Measurements from ENCODE around the gene PALM3. TPM values are rescaled to one million over a fixed set of nuclear protein-coding genes. Genes with fewer than 3 reads are reported as not detected.
"Not testable (repeated sequence)": the region's sequence is repeated elsewhere in the genome, so short reads cannot be mapped to it uniquely, and the experiment has no call there.

The PALM3 gene
- total RNA-seq, 1 experiment from 2014 or later = not detected

DNA sequence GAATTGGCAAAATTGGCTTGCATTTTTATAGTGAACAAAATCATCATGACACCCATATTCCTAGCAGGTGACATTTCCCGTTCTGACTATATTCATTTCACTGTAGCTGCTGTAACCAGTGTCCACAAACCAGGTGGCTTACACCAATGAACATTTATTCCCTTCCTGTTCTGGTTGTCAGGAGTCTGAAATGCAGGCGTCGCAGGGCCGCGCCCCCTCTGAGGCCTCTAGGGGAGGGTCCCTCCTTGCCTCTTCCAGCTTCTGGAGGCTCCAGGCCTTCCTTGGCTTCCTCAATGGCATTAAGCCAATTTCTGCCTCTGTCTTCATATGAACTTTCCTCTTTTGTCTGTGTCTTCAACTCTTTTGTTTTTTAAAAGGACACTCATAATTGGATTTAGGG lies 40.4 kb downstream of the PALM3 start:
- H3K27me3 Mint-ChIP-seq (ENCODE audit: insufficient read depth, unreplicated experiment) = no peaks in the 10 kb centered on the region
- H3K4me3 Mint-ChIP-seq (ENCODE audit: unreplicated experiment) = no peak overlapping the region
- no peaks in the 10 kb centered on the region for H3K9me3 Mint-ChIP-seq (ENCODE audit: unreplicated experiment)
- H3K4me1 Mint-ChIP-seq (ENCODE audit: insufficient read depth, unreplicated experiment) = peaks cover 6% of the 10 kb centered on the region
- TF ChIP-seq, protein P1, sequence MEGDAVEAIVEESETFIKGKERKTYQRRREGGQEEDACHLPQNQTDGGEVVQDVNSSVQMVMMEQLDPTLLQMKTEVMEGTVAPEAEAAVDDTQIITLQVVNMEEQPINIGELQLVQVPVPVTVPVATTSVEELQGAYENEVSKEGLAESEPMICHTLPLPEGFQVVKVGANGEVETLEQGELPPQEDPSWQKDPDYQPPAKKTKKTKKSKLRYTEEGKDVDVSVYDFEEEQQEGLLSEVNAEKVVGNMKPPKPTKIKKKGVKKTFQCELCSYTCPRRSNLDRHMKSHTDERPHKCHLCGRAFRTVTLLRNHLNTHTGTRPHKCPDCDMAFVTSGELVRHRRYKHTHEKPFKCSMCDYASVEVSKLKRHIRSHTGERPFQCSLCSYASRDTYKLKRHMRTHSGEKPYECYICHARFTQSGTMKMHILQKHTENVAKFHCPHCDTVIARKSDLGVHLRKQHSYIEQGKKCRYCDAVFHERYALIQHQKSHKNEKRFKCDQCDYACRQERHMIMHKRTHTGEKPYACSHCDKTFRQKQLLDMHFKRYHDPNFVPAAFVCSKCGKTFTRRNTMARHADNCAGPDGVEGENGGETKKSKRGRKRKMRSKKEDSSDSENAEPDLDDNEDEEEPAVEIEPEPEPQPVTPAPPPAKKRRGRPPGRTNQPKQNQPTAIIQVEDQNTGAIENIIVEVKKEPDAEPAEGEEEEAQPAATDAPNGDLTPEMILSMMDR (IDR thresholded peaks at IDR 0.05; ENCODE audit: unreplicated experiment) = no peak
- DNase-seq (ENCODE audit: unreplicated experiment) = no peak
- intact Hi-C loops (cut with micrococcal nuclease) = no loop called here
- H3K36me3 Mint-ChIP-seq (ENCODE audit: insufficient read depth, unreplicated experiment) = no peaks in the 10 kb centered on the region
- ChIA-PET POLR2A (interaction anchor here (0.8 to 1.4 kb wide), 2 partner anchors 10 to 15 kb away, joined by 3 to 4 read pairs; partner anchors contain the start of genes IL27RA and RFX1), CTCF (interaction anchor here (0.6 to 2.2 kb wide), 5 partner anchors 10 to 1566 kb away, joined by 3 to 9 read pairs (median 4); partner anchors contain the start of gene IL27RA)
- no peak overlapping the region for H3K27ac Mint-ChIP-seq (ENCODE audit: low read depth, unreplicated experiment)
- no TSS peak for BruUV-seq (replicated peaks)

DNA sequence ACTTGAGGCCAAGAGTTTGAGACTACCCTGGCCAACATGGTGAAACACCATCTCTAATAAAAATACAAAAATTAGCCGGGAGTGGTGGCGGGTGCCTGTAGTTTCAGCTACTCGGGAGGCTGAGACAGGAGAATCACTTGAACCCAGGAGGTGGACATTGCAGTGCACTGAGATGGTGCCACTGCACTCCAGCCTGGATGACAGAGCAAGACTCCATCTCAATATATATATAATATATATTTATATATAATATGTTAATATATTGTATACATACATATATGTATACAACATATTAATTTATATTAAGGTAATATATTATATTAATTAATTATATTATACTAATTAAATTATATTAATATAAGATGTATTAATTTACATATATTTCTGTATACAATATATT lies 42.1 kb downstream of the PALM3 start:
- H3K27ac Mint-ChIP-seq (ENCODE audit: low read depth, unreplicated experiment); DNase-seq (ENCODE audit: unreplicated experiment); H3K27me3 Mint-ChIP-seq (ENCODE audit: insufficient read depth, unreplicated experiment); H3K36me3 Mint-ChIP-seq (ENCODE audit: insufficient read depth, unreplicated experiment); H3K4me3 Mint-ChIP-seq (ENCODE audit: unreplicated experiment); H3K4me1 Mint-ChIP-seq (ENCODE audit: insufficient read depth, unreplicated experiment); intact Hi-C loops (cut with micrococcal nuclease); BruUV-seq (replicated peaks); H3K9me3 Mint-ChIP-seq (ENCODE audit: unreplicated experiment): not testable (repeated sequence)
- ChIA-PET CTCF (interaction anchor here (1.0 to 2.0 kb wide), 3 partner anchors 28 to 117 kb away, joined by 4 to 9 read pairs (median 4); partner anchors contain the start of gene ASF1B), POLR2A (interaction anchor here (0.6 to 0.7 kb wide), 2 partner anchors 19 to 164 kb away, joined by 3 read pairs; no protein-coding TSS in a partner anchor)

DNA sequence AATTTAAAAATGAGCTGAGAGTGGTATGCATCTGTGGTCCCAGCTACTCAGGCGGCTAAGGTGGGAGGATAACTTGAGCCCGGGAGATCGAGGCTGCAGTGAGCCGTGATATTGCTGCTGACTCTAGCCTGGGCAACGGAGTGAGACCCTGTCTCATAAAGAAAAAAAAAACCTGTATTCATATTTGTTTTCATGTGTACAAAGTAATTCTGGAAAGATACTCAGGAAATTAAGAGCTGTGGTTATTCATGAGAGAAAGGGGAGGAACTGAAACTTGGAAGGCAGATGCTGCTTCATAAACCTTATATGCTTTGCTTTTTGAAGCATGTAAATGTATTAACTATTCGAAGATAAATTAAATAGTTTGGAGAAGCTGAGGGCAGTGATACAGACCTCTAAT lies 42.8 kb downstream of the PALM3 start:
- TF ChIP-seq, protein P1 (IDR thresholded peaks at IDR 0.05; ENCODE audit: unreplicated experiment) = no peak
- no peak overlapping the region for H3K4me3 Mint-ChIP-seq (ENCODE audit: unreplicated experiment)
- no peaks in the 10 kb centered on the region for H3K27me3 Mint-ChIP-seq (ENCODE audit: insufficient read depth, unreplicated experiment)
- H3K9me3 Mint-ChIP-seq (ENCODE audit: unreplicated experiment) = no peaks in the 10 kb centered on the region
- ChIA-PET CTCF (interaction anchor here (0.6 to 2.0 kb wide), 7 partner anchors 9 to 157 kb away, joined by 3 to 9 read pairs (median 4); partner anchors contain the start of genes ASF1B and RLN3), POLR2A (interaction anchor here (0.6 to 0.7 kb wide), 3 partner anchors 19 to 163 kb away, joined by 3 read pairs; no protein-coding TSS in a partner anchor)
- no peak overlapping the region for H3K27ac Mint-ChIP-seq (ENCODE audit: low read depth, unreplicated experiment)
- BruUV-seq (replicated peaks) = no TSS peak
- peaks cover 6% of the 10 kb centered on the region for H3K4me1 Mint-ChIP-seq (ENCODE audit: insufficient read depth, unreplicated experiment)
- intact Hi-C loops (cut with micrococcal nuclease) = no loop called here
- H3K36me3 Mint-ChIP-seq (ENCODE audit: insufficient read depth, unreplicated experiment) = no peaks in the 10 kb centered on the region
- DNase-seq (ENCODE audit: unreplicated experiment) = no peak

DNA sequence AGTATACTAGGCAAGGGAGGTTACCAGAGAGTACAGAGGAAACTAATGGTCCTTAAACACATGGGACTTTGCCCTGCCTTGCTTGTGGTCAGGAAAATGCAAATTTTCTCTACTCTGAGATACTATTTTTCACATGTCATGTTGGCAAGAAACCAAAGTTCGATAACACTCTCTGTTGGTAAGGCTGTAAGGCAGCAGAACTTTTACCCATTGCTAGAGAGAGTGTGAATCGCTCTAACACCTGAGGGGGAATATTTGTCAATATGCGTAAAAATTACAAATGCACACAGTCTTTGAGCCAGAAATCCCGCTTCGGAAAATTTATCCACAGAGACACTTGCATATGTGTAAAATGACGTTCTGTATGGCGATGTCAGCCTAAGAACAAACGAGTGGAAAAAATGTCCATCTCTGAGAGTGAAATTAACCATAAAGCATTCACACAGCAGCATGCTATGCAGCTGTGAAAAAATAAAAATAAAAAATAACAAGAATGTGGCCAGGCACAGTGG lies 46.3 kb downstream of the PALM3 start:
- no peak overlapping the region for H3K4me3 Mint-ChIP-seq (ENCODE audit: unreplicated experiment)
- peaks cover 6% of the 10 kb centered on the region for H3K4me1 Mint-ChIP-seq (ENCODE audit: insufficient read depth, unreplicated experiment)
- H3K27me3 Mint-ChIP-seq (ENCODE audit: insufficient read depth, unreplicated experiment) = no peaks in the 10 kb centered on the region
- POLR2A ChIA-PET = no interaction called here
- TF ChIP-seq, protein P1 (IDR thresholded peaks at IDR 0.05; ENCODE audit: unreplicated experiment) = no peak
- no peaks in the 10 kb centered on the region for H3K36me3 Mint-ChIP-seq (ENCODE audit: insufficient read depth, unreplicated experiment)
- H3K9me3 Mint-ChIP-seq (ENCODE audit: unreplicated experiment) = no peaks in the 10 kb centered on the region
- H3K27ac Mint-ChIP-seq (ENCODE audit: low read depth, unreplicated experiment) = no peak overlapping the region
- BruUV-seq (replicated peaks) = no TSS peak
- CTCF ChIA-PET = no interaction called here
- DNase-seq (ENCODE audit: unreplicated experiment) = no peak
- intact Hi-C loops (cut with micrococcal nuclease) = no loop called here
